ENCODE data around the gene FGF18.
"Not testable (repeated sequence)": the region's sequence is repeated elsewhere in the genome, so short reads cannot be mapped to it uniquely, and the experiment has no call there.

The FGF18 gene

DNA sequence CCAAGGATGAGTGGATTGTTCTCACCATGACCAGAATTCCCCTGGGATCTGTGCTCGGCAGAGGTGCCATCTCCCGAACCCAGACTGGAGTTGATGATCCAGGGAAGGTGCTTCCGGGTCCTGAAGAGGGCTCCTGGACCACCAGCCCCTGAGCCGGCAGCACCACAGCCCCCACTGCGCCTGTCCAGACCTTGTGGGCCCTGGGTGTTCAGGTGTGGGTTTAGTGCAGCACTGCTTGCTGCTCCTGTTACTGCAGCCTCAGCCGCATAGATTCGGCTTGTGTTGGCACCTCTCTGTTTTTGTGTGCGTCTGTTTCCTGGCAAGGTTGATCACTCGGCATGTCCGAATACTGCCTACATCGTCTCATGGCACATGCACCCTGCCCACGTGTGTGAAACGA is 48.1 kb upstream of the FGF18 start:
- H3K9me3 ChIP-seq (ENCODE audit: insufficient read depth, low read depth, low read length): no peaks in the 10 kb centered on the region
- H2AFZ ChIP-seq (ENCODE audit: low read length): no peak overlapping the region
- no peaks in the 10 kb centered on the region for H3K79me2 ChIP-seq (ENCODE audit: insufficient read depth, low read length)
- H3K27me3 ChIP-seq (ENCODE audit: insufficient read depth, low read length, poor library complexity, severe bottlenecking): no peaks in the 10 kb centered on the region
- no peaks in the 10 kb centered on the region for H3K9me2 ChIP-seq (replicated peaks; ENCODE audit: low read depth, low read length)
- no peak overlapping the region for H3K4me3 ChIP-seq (ENCODE audit: low read length, poor library complexity, severe bottlenecking)
- no peaks in the 10 kb centered on the region for H3K36me3 ChIP-seq (ENCODE audit: insufficient read depth, low read length)
- no peaks in the 10 kb centered on the region for H3K4me1 ChIP-seq (ENCODE audit: insufficient read depth, low read length, poor library complexity, severe bottlenecking)
- H3K9ac ChIP-seq (ENCODE audit: low read depth, low read length, poor library complexity, severe bottlenecking): no peak overlapping the region
- TF ChIP-seq, protein P1, sequence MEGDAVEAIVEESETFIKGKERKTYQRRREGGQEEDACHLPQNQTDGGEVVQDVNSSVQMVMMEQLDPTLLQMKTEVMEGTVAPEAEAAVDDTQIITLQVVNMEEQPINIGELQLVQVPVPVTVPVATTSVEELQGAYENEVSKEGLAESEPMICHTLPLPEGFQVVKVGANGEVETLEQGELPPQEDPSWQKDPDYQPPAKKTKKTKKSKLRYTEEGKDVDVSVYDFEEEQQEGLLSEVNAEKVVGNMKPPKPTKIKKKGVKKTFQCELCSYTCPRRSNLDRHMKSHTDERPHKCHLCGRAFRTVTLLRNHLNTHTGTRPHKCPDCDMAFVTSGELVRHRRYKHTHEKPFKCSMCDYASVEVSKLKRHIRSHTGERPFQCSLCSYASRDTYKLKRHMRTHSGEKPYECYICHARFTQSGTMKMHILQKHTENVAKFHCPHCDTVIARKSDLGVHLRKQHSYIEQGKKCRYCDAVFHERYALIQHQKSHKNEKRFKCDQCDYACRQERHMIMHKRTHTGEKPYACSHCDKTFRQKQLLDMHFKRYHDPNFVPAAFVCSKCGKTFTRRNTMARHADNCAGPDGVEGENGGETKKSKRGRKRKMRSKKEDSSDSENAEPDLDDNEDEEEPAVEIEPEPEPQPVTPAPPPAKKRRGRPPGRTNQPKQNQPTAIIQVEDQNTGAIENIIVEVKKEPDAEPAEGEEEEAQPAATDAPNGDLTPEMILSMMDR (conservative IDR thresholded peaks at IDR 0.05; ENCODE audit: low read length): no peak
- no peak for TF ChIP-seq EZH2phosphoT487 (IDR thresholded peaks at IDR 0.05; ENCODE audit: borderline replicate concordance)
- no peak overlapping the region for H3K4me2 ChIP-seq (ENCODE audit: low read depth, low read length, poor library complexity, severe bottlenecking)
- H4K20me1 ChIP-seq (ENCODE audit: insufficient read depth, low read length, poor library complexity, severe bottlenecking): no peaks in the 10 kb centered on the region
- H3F3A ChIP-seq (ENCODE audit: low read depth): no peaks in the 10 kb centered on the region

DNA sequence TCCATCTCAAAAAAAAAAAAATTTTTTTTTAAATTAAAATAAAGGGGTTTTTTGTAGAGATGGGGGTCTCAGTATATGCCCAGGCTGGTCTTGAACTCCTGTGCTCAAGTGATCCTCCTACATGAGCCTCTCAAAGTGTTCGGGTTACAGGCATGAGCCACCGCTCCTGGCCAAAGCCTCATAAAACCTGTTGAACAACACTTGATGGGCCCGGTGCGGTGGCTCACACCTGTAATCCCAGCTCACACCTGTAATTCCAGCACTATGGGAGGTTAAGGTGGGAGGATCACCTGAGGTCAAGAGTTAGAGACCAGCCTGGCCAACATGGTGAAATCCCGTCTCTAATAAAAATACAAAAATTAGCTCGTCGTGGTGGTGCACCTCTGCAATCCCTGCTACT is 39.5 kb upstream of the FGF18 start:
- Histone ChIP-seq H3K36me3 (ENCODE audit: insufficient read depth, low read length) (no peaks in the 10 kb centered on the region), H3K4me2 (ENCODE audit: low read depth, low read length, poor library complexity, severe bottlenecking) (no peak overlapping the region), H3K9me2 (replicated peaks; ENCODE audit: low read depth, low read length) (no peaks in the 10 kb centered on the region), H4K20me1 (ENCODE audit: insufficient read depth, low read length, poor library complexity, severe bottlenecking) (no peaks in the 10 kb centered on the region), H2AFZ (ENCODE audit: low read length) (no peak overlapping the region), H3K4me3 (ENCODE audit: low read length, poor library complexity, severe bottlenecking) (no peak overlapping the region), H3F3A (ENCODE audit: low read depth) (no peaks in the 10 kb centered on the region), H3K9me3 (ENCODE audit: insufficient read depth, low read depth, low read length) (no peaks in the 10 kb centered on the region), H3K79me2 (ENCODE audit: insufficient read depth, low read length) (no peaks in the 10 kb centered on the region), H3K27me3 (ENCODE audit: insufficient read depth, low read length, poor library complexity, severe bottlenecking) (no peaks in the 10 kb centered on the region), H3K9ac (ENCODE audit: low read depth, low read length, poor library complexity, severe bottlenecking) (no peak overlapping the region), H3K4me1 (ENCODE audit: insufficient read depth, low read length, poor library complexity, severe bottlenecking) (no peaks in the 10 kb centered on the region)
- TF ChIP-seq EZH2phosphoT487 (IDR thresholded peaks at IDR 0.05; ENCODE audit: borderline replicate concordance): no peak
- TF ChIP-seq, protein P1 (conservative IDR thresholded peaks at IDR 0.05; ENCODE audit: low read length): no peak

DNA sequence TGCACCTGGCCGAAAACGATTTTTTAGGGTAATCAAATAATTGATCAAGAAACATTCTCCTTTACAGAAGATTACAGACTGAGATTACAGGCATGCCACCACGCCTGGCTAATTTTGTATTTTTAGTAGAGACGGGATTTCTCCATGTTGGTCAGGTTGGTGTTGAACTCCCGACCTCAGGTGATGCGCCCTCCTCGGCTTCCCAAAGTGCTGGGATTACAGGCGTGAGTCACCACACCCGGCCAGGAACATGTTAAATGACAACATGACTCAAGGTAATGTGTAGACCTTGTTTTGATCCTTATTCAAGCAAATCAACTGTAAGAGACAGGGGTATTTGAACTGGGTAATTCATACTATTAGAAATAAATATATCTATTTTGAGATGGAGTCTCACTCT is 35.0 kb upstream of the FGF18 start:
- H3K9ac ChIP-seq (ENCODE audit: low read depth, low read length, poor library complexity, severe bottlenecking); H3K36me3 ChIP-seq (ENCODE audit: insufficient read depth, low read length); H2AFZ ChIP-seq (ENCODE audit: low read length); H3K4me1 ChIP-seq (ENCODE audit: insufficient read depth, low read length, poor library complexity, severe bottlenecking); H3K9me2 ChIP-seq (replicated peaks; ENCODE audit: low read depth, low read length); H3K27me3 ChIP-seq (ENCODE audit: insufficient read depth, low read length, poor library complexity, severe bottlenecking); H3K4me3 ChIP-seq (ENCODE audit: low read length, poor library complexity, severe bottlenecking); H3K4me2 ChIP-seq (ENCODE audit: low read depth, low read length, poor library complexity, severe bottlenecking); H3F3A ChIP-seq (ENCODE audit: low read depth); H3K9me3 ChIP-seq (ENCODE audit: insufficient read depth, low read depth, low read length): not testable (repeated sequence)
- peaks cover 16% of the 10 kb centered on the region for H4K20me1 ChIP-seq (ENCODE audit: insufficient read depth, low read length, poor library complexity, severe bottlenecking)
- peaks cover 18% of the 10 kb centered on the region for H3K79me2 ChIP-seq (ENCODE audit: insufficient read depth, low read length)

DNA sequence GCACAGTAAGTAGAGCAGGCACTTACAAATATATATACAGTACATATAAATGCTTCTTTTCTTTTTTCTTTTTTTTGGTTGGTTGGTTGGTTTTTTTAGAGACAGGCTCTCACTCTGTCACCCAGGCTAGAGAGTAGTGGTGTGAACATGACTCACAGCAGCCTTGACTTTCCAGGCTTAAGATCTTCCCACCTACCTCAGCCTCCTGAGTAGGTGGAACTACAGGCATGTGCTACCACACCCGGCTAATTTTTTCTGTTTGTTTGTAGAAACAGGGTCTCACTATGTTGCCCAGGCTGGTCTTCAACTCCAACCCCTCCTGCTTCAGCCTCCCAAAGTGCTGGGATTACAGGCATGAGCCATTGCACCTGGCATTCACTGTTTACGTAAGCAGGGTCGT is 34.4 kb upstream of the FGF18 start:
- Histone ChIP-seq H3K79me2 (ENCODE audit: insufficient read depth, low read length) (peaks cover 23% of the 10 kb centered on the region), H4K20me1 (ENCODE audit: insufficient read depth, low read length, poor library complexity, severe bottlenecking) (peaks cover 22% of the 10 kb centered on the region)
- H3K9me2 ChIP-seq (replicated peaks; ENCODE audit: low read depth, low read length); H3K9me3 ChIP-seq (ENCODE audit: insufficient read depth, low read depth, low read length); H3K36me3 ChIP-seq (ENCODE audit: insufficient read depth, low read length); H3K4me3 ChIP-seq (ENCODE audit: low read length, poor library complexity, severe bottlenecking); H2AFZ ChIP-seq (ENCODE audit: low read length); H3K4me2 ChIP-seq (ENCODE audit: low read depth, low read length, poor library complexity, severe bottlenecking); H3K4me1 ChIP-seq (ENCODE audit: insufficient read depth, low read length, poor library complexity, severe bottlenecking); H3K9ac ChIP-seq (ENCODE audit: low read depth, low read length, poor library complexity, severe bottlenecking); H3F3A ChIP-seq (ENCODE audit: low read depth); H3K27me3 ChIP-seq (ENCODE audit: insufficient read depth, low read length, poor library complexity, severe bottlenecking): not testable (repeated sequence)

Measured in Loucy (cell line).